NCI-H2081 treated with DMSO at 0.1 percent for 48 hours (cell line): ENCODE measurements around the gene KAT2A.

Experiments
- DNase-seq: peaks from one replicate; lab custom pipeline; 2025; lab: John Stamatoyannopoulos, UW

The KAT2A gene

DNA sequence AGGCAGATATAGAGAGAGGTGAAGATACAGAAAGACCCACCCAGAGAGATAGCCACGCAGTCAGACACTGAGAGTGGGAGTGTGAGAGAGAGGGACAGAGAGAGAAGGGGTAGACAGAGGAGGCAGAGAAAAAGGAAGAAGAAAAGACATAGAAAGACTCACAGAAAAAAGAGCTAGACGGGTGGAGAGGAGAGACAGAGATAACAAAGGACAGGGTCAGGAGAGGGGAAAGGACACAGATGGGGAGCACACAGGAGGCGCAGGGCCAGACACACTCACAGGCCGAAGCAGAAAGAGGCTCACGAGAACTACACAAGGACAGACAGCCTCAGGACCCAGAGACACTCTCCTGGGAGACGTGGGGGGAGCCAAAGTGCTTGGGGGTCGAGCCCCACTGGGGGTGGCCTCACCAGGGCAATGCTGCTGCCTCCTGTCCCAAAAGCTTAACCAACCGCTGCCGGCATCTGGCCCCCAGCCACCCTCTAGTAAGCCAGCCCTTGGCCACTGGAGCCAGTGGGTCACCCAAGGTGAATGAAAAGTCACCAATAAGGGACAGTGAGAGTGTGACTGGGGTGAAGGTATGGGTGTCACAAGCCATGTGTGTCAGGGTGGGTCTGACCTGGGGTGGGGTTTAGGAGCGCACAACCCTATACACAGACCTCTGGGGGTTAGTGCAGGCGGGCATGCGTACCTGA lies 26.6 kb downstream of the KAT2A start:
- DNase-seq = no peak

DNA sequence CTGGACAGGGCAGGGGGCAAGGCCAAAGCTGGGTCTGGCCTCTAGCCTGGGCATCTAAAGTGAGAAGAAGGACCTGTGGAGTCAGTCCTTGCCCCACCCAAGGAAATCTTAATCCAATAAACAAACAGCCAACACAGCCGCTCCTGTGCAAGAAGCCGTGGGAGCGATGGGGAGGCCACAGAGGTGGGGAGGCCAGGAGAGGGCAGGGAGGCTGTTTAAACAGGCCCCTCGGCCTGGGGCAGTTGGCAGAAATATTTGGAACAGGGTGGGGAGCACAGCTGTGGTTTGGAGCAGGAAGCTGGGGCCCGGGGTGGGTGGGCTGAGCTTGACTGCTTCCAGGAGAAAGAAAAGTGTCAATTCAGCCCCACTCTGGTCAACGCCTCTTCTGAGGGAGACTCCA lies 28.2 kb downstream of the KAT2A start:
- no peak for DNase-seq

DNA sequence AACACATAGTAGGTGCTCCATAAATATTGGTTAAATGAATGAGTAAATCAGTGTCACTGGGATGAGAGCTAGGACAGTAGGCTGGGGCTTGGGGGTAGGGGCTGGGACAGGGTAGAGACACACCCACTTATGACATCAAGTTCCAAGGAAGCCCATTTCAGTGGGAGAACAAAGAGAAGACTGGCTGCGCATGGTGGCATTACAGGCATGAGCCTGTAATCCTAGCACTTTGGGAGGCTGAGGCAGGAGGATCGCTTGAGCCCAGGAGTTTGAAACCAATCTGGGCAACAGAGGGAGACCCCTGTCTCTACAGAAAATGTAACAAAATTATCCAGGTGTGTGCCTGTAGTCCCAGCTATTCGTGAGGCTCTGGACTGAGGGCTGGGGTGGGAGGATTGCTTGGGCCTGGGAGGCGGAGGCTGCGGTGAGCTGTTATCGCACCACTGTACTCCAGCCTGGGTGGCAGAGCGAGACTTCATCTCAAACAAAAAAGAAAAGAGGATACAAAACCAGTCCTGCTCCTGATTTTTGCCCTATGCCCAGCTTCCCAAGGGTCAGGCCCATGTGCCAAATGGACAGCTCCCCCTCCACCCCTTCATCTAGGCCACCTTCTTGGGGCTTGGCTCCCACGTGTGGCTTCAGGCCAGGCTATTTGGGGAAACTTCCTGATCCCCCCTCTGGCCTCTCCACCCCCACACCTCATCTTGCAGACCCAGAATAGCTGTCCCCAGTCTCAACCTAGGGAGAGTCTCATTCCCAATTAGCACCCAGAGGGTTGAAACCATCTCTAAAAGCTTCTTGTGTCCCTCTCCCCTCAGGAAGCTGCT lies 30.0 kb downstream of the KAT2A start:
- DNase-seq = no peak

DNA sequence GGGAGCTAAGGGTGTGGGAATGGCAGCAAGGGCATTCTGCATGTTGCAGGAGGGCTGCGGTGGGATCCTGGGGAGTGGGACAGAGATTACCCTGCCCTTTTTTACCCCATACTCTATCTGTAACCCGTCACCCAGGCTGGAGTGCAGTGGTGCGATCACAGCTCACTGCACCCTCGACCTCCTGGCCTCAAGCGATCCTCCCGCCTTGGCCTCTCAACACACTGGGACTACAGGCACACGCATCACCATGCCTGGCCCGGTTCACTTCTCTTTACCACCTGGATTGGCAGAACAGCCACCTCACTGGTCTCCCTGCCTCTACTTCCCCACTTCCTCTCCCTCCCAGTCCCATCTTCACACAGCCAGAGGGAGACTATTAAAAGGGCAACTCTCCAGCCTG lies 32.4 kb downstream of the KAT2A start:
- DNase-seq = no peak

DNA sequence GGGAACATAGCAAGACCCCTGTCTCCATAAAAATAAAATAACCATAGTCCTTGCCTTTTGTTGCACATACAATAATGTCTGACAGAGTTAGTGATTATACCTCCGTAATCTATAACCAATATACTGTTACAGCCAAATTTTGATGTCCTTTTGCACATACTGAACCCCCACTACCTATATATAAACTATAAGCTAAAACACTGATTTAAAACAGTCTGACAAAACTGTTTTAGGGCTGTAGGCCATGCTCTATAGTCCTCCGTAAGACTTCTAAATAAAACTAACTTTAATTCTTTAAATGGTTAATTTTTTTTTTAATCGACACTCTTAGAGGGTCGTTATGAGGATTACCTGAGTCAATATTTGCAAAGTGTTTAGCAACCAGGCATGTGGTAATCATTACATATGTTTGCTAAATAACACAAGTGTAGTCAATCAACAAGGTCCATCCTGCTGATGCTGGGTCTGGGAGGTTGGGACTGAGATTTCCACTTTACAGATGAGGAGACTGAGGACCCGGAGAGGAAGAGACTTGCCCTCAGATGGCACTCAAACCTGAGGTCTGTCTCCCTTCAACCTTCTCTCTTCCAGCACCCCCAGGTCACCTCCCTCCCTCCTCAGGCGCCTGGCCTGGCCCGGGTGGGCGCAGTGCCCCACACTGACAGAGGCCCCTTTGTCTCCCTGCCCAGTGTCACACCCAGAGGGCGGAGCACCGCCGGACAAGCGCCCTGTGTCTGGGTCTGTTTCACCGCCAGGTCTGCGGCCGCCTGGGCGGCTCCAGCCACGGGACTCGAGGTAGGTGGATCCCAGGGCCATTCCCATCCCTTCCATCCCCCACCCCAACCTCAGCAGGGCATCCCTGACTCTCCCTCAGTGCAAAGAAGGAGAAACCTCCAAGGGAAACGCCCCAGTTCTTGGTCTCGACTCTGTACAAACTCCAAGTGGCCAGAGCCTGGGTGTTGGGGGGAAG lies 33.1 kb downstream of the KAT2A start:
- no peak for DNase-seq

DNA sequence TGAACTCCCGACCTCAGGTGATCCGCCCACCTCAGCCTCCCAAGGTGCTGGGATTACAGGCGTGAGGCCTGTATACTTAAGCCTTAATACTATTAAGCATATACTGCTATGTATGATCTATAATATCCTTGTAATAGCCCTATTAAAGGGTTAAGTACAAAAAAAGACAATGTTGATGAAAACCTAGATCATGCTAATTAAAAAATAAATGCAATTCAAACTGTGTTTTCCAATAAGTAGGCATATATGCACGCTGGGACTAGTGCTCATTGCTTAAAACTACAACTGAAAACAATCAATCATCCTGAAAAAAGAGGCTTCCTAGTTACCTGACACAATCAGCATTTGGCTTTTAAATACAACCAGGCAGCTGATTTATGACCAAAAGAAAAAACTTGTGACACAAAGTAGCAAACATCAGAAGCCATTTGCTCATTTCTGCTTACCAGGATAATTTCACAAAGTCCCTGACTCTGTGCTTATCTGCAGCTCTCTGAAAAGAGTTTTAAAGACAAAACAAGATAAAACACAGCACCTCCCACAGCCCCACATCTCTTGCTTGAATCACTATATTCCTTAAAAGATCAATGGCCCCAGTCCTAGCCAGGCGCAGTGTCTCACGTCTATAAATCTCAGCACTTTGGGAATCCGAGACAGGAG lies 34.0 kb downstream of the KAT2A start:
- no peak for DNase-seq

DNA sequence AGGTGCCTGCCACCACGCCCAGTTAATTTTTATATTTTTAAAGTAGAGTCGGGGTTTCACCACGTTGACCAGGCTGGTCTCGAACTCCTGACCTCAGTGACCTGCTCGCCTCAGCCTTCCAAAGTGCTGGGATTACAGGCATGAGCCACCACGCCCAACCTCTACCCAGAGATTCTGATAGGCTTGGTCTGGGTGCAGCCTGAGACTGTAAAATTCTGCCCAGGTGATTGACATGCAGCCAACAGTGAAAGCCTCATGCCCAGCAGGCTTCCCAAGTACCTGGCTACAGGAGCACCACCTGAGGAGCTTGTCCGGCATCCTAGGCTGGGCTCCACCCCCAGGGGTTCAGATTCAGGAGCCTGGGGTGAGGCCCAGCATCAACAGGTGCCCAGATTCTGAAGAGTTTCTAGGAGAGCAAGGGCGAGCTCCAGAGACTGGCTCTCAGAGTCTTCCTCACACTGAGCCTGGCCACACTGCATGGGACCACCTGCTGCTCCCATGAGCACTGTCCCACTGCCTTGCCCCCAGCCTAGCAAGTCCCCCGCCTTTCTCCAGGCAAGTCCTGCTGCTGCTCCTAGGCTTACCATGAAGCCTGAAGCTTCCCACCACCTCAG lies 39.5 kb downstream of the KAT2A start:
- DNase-seq = no peak

DNA sequence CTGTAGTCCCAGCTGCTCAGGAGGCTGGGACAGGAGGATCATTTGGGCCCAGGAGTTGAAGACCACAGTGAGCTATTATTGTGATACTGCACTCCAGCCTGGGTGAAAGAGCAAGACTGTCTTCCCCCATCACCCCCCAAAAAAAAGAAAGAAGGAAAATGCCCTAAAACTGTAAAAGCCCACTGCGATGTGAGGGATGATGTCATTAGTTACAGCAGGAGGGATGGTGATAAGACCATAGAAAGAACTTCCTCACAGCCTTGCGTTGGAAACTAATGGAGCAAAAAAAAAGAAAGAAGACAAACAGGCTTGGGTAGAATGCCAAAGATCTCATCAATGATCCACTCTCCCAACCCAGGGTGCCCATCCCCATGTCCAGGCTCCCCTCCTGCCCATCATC lies 41.6 kb downstream of the KAT2A start:
- DNase-seq = no peak

DNA sequence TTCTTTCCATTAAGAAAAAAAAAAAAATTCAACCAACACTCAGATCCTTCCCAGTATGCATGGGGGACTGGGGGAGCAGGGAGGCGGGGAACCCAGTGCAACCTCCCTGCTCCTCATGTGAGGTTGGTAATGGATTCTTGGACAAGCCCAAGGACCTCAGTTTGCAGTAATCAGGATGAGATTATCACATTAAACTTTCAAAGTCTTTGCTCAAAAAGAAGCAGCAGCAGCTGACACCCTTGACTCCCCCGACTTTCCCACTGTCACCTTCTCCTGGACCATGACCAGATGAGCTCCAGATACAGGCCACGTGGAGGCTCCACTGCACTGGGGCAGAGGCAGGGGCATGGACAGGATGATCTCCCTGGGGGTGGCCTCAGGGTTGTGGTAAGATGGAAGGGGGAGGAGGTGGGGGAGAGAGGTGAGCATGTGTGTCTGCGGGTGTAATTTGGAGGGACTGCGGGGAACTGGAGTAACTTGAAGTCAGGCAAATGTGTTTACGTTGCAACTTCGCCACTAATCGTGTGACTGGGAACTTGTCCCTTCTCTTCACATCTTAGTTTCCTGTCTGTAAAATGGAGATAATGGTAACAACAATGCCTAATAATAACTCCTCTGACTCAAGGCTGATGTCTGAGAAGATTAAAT lies 42.6 kb downstream of the KAT2A start:
- no peak for DNase-seq

DNA sequence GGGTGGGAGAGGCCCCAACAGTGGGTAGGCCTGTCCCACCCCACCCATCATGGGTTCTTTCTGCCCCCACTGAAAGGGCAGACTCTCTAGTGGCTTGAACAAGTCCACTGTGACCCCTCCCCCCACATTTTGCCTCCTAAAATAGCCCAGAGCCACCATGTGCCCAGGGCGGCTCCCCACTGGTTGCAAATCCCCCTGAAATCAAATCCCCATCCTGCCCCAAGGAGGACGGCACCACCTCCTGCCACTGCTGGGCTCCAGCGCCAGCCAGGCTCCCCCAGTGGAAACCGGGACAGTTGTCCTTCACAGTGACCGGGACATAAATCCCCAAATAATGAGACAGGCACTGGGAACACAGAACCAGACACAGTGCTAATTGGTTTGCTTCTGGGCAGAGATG lies 43.4 kb downstream of the KAT2A start:
- no peak for DNase-seq

DNA sequence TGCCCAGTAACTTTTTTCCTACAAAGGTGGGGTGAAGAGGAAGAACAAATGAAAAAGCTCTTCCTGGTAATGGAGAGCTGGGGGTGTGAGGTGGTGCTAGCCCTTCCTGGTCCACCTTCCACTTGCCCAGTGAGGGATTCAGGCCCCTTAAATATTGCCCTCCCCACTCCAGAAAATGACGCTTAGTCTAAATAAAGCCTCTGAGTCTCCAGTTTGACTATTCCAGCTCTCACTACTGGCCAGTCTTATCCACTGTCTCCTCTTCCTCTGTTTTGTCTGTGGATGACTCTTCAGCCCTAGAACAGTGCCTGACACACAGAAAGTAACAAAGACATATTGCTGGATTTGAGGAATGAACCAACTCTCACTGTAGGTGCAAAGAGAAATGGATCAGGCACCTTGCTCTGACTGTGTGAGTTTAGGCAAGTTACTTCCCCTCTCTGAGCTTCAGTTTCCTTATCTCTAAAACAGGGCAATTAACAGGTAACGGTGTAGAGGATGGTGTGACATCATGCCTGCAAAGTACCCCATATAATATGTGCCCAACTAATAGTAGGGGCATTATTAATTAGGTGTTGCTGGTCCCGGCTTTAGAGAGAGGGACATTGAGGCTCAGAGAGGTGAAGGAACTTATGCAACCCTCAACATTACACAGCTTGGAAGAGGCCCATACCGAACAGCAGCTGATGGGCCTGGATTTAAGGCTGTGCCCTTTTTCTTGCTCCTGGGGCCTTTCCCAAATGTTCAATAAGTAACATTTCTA lies 44.2 kb downstream of the KAT2A start:
- DNase-seq = no peak

DNA sequence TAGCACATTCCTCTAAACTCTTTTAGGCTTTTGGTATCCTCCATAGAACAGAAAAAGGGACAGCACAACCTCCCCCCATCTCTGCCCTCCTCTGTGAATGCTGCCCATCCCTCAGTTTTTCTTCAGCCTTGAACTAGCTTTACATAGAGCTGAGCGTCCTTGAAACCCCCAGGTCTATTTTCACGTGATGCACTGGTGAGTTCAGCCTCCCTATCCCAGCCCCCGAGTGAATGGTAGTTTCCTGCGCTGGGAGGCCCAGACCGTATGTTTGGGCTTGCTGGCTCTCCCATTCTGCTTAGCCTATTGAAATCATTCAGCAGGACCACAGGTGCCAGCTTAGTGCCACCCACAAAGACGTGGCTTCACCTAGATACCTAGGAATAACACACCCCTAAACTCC lies 45.4 kb downstream of the KAT2A start:
- no peak for DNase-seq

DNA sequence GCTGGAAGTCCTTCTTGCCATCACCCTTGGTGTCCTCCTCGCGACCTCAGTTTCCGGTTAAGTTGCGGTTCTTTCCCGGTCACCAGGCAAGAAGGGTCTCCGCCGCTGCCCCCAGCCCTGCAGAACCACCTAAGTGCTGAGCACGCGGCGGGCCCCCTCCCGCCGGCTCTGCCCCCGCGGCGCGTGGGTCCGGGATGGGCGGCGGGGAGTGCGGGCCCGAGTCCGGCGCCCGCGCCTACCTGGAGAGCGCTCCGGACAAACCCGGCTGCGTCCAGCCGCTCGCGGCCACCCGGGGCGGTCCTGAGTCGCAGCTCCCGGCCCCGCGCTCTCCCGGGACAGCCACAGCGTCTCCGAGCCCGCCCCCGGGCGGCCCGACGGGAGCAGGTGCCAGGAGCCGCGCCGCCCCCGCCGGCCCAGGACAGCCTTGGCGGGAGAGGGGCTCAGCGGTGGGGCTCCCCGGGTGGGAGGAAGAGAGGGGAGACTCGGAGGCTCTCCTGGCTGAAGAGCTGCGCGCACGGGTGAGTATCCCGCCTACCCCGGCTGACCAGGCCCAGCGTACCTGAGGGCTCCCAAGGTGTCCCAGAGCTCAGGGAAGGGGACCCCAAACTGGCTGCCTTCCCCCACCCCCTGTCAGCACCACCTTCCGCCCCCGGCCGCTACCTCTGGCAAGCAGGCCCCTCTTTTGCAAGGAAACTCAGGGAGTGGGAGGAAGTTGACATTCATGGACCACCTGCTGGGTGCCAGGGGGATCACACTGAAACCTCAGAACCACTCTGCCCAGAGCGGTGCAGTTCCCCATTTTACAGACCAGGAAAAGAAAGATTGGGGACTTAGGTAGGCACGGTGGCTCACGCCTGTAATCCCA lies 48.6 kb downstream of the KAT2A start:
- no peak for DNase-seq

DNA sequence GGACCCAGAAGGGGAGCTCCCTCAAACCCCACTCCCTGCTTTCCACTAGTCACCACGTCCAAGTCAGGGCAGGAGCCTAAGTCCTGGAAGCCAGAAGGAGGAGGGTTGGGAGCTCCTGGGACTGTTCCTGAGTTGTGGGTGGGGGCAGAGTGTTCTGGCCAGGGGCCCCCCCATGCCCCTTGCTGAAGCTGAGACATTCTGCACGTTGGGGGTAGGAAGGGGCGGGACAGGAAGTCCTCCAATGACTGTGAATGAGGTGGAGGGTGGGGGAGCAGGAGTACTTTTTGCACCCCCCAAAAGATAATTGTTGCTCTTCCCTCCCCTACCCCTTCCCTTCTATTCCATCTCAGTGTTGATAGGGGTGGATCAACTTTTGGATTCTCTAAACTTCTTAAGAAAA lies 49.4 kb downstream of the KAT2A start:
- no peak for DNase-seq

DNA sequence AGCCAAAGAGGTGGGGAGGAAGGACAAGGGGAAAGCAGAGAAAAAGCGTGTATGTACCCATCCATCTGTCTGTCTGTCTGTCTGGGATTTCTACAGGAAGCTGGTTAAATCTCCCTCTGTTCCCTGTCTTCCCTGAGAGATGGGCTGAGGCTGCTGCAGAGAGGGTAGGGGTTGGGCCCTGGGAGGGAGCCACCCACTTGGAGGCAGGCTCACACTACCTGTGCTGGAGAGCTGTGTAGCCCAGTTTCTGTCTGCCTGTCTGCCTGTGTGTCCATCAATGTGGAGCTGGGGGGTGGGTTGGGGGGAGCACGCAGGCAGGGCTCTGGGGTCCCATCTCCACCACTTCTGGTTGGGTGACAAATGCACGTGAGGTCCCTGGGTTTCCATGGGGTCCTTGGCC lies 52.2 kb downstream of the KAT2A start:
- DNase-seq = no peak

DNA sequence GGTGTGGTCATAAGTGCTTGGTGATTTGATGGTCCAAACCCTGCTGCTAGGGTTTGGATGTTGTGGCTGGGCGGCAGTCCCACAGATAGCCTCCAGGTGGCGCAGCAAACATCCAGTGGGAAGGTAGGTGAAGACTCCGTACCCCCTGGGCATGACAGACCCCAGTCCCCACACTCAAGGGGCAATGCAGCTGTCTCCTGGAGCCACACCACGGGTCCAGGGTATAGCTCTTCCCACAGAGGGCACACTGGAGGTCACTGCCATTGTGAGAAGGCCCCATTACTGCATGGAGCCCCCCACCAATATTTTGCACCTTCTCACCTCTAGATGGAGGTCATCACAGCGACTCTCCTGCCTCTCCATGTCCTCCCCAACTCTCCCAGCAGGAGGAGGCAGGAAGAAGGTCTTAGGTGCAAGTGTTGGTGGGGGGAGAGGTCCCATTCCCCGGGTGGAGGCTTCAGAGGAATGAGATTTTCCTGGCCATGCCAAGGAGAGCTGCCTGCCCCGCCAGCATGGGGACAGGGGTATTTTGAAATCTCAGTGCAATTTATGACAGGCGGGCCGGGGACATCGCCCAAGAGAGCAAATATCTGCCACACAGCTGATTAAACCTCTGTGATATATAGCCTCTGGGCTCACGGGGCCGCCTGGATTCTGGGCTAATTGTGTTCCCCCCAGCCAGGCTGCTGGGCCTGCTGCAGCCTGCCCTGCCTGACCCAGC lies 53.6 kb downstream of the KAT2A start:
- DNase-seq = no peak

DNA sequence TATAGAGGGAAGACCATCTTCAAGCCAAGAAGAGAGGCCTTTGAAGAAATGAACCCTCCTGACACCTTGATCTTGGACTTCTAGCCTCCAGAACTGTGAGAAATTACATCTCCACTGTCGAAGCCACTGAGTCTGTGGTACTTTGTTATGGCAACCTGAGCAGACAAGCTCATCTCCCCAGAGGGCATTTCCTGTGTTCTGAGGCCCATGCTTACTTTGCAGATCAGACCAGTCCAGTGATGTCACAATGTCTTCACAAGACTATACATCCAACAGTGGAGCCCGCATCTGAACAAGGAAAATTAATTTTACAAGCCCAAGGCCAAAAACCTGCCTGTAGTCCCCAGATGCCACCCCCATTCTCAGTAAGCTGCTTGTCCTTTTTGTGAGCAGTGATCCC lies 56.0 kb downstream of the KAT2A start:
- no peak for DNase-seq
